Measurements from ENCODE around the gene HARS1. TPM values are rescaled to one million over a fixed set of nuclear protein-coding genes. Genes with fewer than 3 reads are reported as not detected.
A peak's percentile ranks its signal among the peaks of the same experiment; 100 is the strongest.
"Not testable (repeated sequence)": the region's sequence is repeated elsewhere in the genome, so short reads cannot be mapped to it uniquely, and the experiment has no call there.

HARS1 gene
- total and polyA plus RNA-seq, 7 donors, result 29.5 to 58.0 (median 45.2) TPM

GRCh38 chr5:140672455-140673186, 18.5 kb downstream of the HARS1 start:
- WGBS, 3 donors, result 59 to 67% (median 65%) methylated on average over 70 of the region's 70 CpGs
- Histone ChIP-seq H3K4me3 (no peak overlapping the region), H3K4me1 (no peaks in the 10 kb centered on the region), H3K9me3 (no peaks in the 10 kb centered on the region), H3K27ac (no peak overlapping the region), H3K36me3 (ENCODE audit: insufficient read depth in 1 of 2, low read depth in 1 of 2) (peaks cover 21 to 97% of the 10 kb centered on the region in 2 donors), H3K27me3 (ENCODE audit: insufficient read depth in 3 of 3, low read length in 2 of 3) (no peaks in the 10 kb centered on the region)
- intact Hi-C loops (cut with DNase I), result no loop called here
- DNase-seq (peak in 1 of 2 donors; percentile 58), ATAC-seq (peak in 2 of 4 donors; percentile 26 to 34)
- no peak for TF ChIP-seq CTCF (IDR thresholded peaks at IDR 0.05)

GRCh38 chr5:140671472-140672125, 19.6 kb downstream of the HARS1 start:
- DNase-seq, result no peak
- no peak for TF ChIP-seq CTCF (IDR thresholded peaks at IDR 0.05)
- Histone ChIP-seq H3K27ac (no peak overlapping the region), H3K9me3 (no peaks in the 10 kb centered on the region), H3K27me3 (ENCODE audit: insufficient read depth in 3 of 3, low read length in 2 of 3) (no peaks in the 10 kb centered on the region), H3K4me1 (peaks cover under 1% of the 10 kb centered on the region), H3K4me3 (no peak overlapping the region), H3K36me3 (ENCODE audit: insufficient read depth in 1 of 2, low read depth in 1 of 2) (peaks cover 21 to 95% of the 10 kb centered on the region in 2 donors)
- ATAC-seq, result no peak
- intact Hi-C loops (cut with DNase I), result no loop called here
- 90 to 95% (median 91%) methylated on average over 4 to 6 of the region's 7 CpGs for WGBS, 3 donors

- H3K27me3 ChIP-seq (ENCODE audit: insufficient read depth in 3 of 3, low read length in 2 of 3); H3K4me1 ChIP-seq; H3K27ac ChIP-seq; DNase-seq; H3K9me3 ChIP-seq; H3K4me3 ChIP-seq; intact Hi-C loops (cut with DNase I): not testable (repeated sequence)
- H3K36me3 ChIP-seq (ENCODE audit: insufficient read depth in 1 of 2, low read depth in 1 of 2), result peaks cover 21 to 95% of the 10 kb centered on the region in 2 donors
- peak in 1 of 4 donors; percentile 28 for ATAC-seq
- WGBS, 3 donors, result 83 to 92% (median 84%) methylated on average over 3 to 4 of the region's 4 CpGs
These were observed 20.1 kb downstream of the HARS1 start for GRCh38 chr5:140671035-140671434.

- Histone ChIP-seq H3K27me3 (ENCODE audit: insufficient read depth in 3 of 3, low read length in 2 of 3) (no peaks in the 10 kb centered on the region), H3K27ac (peak within 1 kb of the TSS; percentile 89), H3K9me3 (no peaks in the 10 kb centered on the region), H3K4me3 (peak within 1 kb of the TSS; percentile 85), H3K4me1 (peaks cover 17% of the 10 kb centered on the region), H3K36me3 (ENCODE audit: insufficient read depth in 1 of 2, low read depth in 1 of 2) (peaks cover 21 to 71% of the 10 kb centered on the region in 2 donors)
- intact Hi-C loops (cut with DNase I), result loop anchor here in 1 of 2 donors (2.0 to 5.0 kb wide), 2 partner anchors 26 to 38 kb away; partner anchors contain the start of genes HARS1, HARS2 and ZMAT2
- peak; percentile 97 to 98 for DNase-seq
- TF ChIP-seq CTCF (IDR thresholded peaks at IDR 0.05), result no peak
- peak; percentile 98 to 99 (median 98) for ATAC-seq
- 1% methylated on average over 47 to 54 of the region's 54 CpGs for WGBS, 3 donors
These were observed 26.6 kb downstream of the HARS1 start, which contains the start of gene WDR55 for GRCh38 chr5:140664359-140665119. Gene WDR55 (plus strand): TSS chr5:140664904. CDS start chr5:140664913, 9 bp downstream.
